ENCODE measurements around the gene CASZ1.

CASZ1 gene

GRCh38 chr1:10772711-10773110 is 23.7 kb downstream of the CASZ1 start:
- DNase-seq, result no peak

- DNase-seq, result no peak
Measured at GRCh38 chr1:10771789-10772188, 24.7 kb downstream of the CASZ1 start.

- no peak for DNase-seq
Measured at GRCh38 chr1:10768552-10768951, 27.9 kb downstream of the CASZ1 start.

- DNase-seq, result no peak
Measured at GRCh38 chr1:10767282-10767681, 29.2 kb downstream of the CASZ1 start.

GRCh38 chr1:10765734-10766478 is 30.5 kb downstream of the CASZ1 start:
- no peak for DNase-seq

- no peak for DNase-seq
Measured at GRCh38 chr1:10765304-10765703, 31.1 kb downstream of the CASZ1 start.

GRCh38 chr1:10764296-10764798 is 32.1 kb downstream of the CASZ1 start:
- DNase-seq, result no peak

GRCh38 chr1:10762875-10763274 is 33.6 kb downstream of the CASZ1 start:
- no peak for DNase-seq

GRCh38 chr1:10762153-10762523 is 34.3 kb downstream of the CASZ1 start:
- no peak for DNase-seq

GRCh38 chr1:10761503-10762152 is 34.8 kb downstream of the CASZ1 start:
- no peak for DNase-seq

GRCh38 chr1:10760566-10761502 is 35.6 kb downstream of the CASZ1 start:
- no peak for DNase-seq

- DNase-seq, result no peak
Measured at GRCh38 chr1:10759413-10760200, 36.8 kb downstream of the CASZ1 start.

- no peak for DNase-seq
Measured at GRCh38 chr1:10756842-10757241, 39.6 kb downstream of the CASZ1 start.

GRCh38 chr1:10755970-10756521 is 40.4 kb downstream of the CASZ1 start:
- DNase-seq, result peak; percentile 60 to 66

- no peak for DNase-seq
Measured at GRCh38 chr1:10754568-10755329, 41.7 kb downstream of the CASZ1 start.

- peak in 1 of 2 experiments; percentile 30 for DNase-seq
Measured at GRCh38 chr1:10753299-10753698, 43.1 kb downstream of the CASZ1 start.

- no peak for DNase-seq
Measured at GRCh38 chr1:10751561-10752085, 44.8 kb downstream of the CASZ1 start.

- DNase-seq, result no peak
Measured at GRCh38 chr1:10751160-10751559, 45.3 kb downstream of the CASZ1 start.

GRCh38 chr1:10745886-10746455 is 50.5 kb downstream of the CASZ1 start:
- no peak for DNase-seq

GRCh38 chr1:10745383-10745782 is 51.1 kb downstream of the CASZ1 start:
- DNase-seq, result no peak
